SJCRH30 (cell line): ENCODE results near the gene TRANK1. TPM values are rescaled to one million over a fixed set of nuclear protein-coding genes. Genes with fewer than 3 reads are reported as not detected.

Experiments
- DNase-seq, 2 experiments: peaks; one replicate each; pipeline ENCODE4 v3.0.0-alpha.2; 2015 to 2020
- H3K27ac ChIP-seq: fragments of 250-450 bp; sonication (Bioruptor Pico); 2 replicates; pipeline ENCODE4 v1.5.1; 2020; ENCODE audit warnings: mild to moderate bottlenecking, moderate library complexity
- H3K27me3 ChIP-seq: fragments of 250-450 bp; sonication (Bioruptor Pico); 2 replicates; pipeline ENCODE4 v1.5.1; 2020; ENCODE audit warnings: mild to moderate bottlenecking, moderate library complexity
- H3K36me3 ChIP-seq: fragments of 250-450 bp; sonication (Bioruptor Pico); 2 replicates; pipeline ENCODE4 v1.5.1; 2020; ENCODE audit warnings: mild to moderate bottlenecking, moderate library complexity
- H3K4me1 ChIP-seq: fragments of 250-450 bp; sonication (Bioruptor Pico); 2 replicates; pipeline ENCODE4 v1.5.1; 2020; ENCODE audit warnings: mild to moderate bottlenecking, moderate library complexity
- H3K4me3 ChIP-seq: fragments of 250-450 bp; sonication (Bioruptor Pico); 2 replicates; pipeline ENCODE4 v1.5.1; 2020; ENCODE audit warnings: mild to moderate bottlenecking, moderate library complexity
- H3K9me3 ChIP-seq: fragments of 250-450 bp; sonication (Bioruptor Pico); replicated peaks from 2 replicates; pipeline ENCODE4 v1.5.1; 2020; ENCODE audit warnings: mild to moderate bottlenecking, moderate library complexity
- total RNA-seq: library from RNA; depleted of rRNA; stranded (reverse); fragments of >200 nt; shearing (Covaris generic); gene quantifications from 2 replicates; pipeline ENCODE4 v1.2.3, GENCODE V29; 2014; rRNA removed

TRANK1 gene
- total RNA-seq, 1 experiment from 2014 or later = 0.12 TPM

DNA sequence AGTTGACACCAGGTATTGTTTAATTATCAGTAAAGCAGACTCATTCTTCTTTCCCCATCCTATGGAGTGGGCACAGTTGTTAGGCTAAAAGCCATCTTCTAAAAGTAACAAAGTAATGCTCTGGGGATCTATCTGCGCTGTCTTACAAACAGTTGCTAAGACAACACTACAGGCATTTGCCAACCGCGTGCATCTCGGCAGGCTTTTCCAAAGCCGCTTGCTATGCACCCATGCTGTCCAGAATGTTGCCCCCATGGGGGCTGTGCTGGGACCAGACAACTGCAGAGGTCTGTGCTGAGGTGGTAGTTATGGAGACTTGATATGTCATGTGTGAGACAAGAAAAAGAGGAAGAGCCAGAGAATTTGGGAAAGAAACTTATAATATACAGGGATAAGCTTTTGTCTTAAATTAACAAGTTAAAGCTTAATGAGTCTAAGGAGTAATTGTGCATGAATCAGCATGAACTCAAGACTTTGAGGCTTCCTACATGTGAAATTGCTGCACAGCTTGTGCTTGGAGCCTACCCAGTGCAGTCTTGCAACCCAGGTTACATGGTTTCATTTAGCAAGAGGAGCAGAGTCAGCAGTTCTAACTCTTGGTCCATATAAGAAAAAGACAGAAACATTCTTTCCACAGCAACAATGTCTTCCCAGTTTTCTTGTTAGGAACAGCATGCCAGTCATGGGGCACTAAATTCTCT is 141.6 kb downstream of the TRANK1 start:
- H3K4me3 ChIP-seq = no peak overlapping the region
- no peaks in the 10 kb centered on the region for H3K27me3 ChIP-seq
- H3K27ac ChIP-seq = no peak overlapping the region
- no peaks in the 10 kb centered on the region for H3K4me1 ChIP-seq
- no peaks in the 10 kb centered on the region for H3K9me3 ChIP-seq
- no peaks in the 10 kb centered on the region for H3K36me3 ChIP-seq
- DNase-seq = no peak

DNA sequence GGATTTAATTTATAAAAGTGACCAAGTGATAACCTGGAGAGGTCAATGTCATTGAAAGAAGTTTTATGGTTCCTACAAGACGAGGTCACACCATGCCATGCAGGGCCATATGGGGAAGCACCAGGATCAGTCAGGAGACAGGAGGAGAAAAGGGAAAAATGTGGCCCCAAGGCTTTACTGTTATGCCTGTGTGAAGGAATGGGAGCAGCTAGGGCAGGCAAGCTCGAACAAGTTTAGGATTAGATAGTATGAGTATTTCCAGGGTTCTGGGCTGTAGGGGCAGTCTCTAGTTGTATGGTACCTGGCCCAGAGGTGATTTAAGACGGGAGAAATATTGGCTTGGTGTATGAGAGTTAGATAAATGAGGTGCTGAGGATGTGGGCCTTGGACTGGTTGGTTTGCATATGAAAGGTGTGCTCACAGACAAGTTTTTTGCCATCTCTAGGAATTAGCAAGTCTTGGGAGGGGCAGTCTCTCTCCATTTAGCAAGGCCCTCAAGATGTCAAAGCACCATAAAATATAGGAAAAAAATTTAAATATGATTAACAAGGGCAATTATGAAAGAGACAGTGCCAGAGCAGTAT is 144.2 kb downstream of the TRANK1 start:
- Histone ChIP-seq H3K4me1 (no peaks in the 10 kb centered on the region), H3K36me3 (no peaks in the 10 kb centered on the region), H3K27ac (no peak overlapping the region), H3K4me3 (no peak overlapping the region), H3K27me3 (no peaks in the 10 kb centered on the region), H3K9me3 (no peaks in the 10 kb centered on the region)
- DNase-seq = no peak

DNA sequence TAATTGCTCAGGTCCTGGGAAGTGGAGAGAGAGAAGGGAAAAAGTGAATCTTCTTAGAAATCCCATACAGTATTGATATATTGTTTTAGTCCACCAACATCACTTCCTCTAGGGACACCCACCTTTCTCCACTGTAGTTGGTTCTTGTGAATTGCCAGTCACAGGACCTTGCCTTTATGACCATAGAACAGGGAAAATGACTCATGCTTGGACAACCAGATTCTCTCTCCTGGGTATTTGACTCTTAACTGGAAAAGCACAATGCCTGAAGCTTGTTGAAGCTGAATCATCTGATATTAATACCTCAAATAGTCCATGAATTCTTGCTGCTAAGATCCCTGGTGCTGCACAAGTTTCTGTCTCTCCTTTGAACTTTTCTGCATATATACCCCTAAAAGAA is 148.0 kb downstream of the TRANK1 start:
- DNase-seq = no peak
- no peaks in the 10 kb centered on the region for H3K9me3 ChIP-seq
- H3K4me3 ChIP-seq = no peak overlapping the region
- no peaks in the 10 kb centered on the region for H3K4me1 ChIP-seq
- H3K27me3 ChIP-seq = no peaks in the 10 kb centered on the region
- H3K27ac ChIP-seq = no peak overlapping the region
- no peaks in the 10 kb centered on the region for H3K36me3 ChIP-seq

DNA sequence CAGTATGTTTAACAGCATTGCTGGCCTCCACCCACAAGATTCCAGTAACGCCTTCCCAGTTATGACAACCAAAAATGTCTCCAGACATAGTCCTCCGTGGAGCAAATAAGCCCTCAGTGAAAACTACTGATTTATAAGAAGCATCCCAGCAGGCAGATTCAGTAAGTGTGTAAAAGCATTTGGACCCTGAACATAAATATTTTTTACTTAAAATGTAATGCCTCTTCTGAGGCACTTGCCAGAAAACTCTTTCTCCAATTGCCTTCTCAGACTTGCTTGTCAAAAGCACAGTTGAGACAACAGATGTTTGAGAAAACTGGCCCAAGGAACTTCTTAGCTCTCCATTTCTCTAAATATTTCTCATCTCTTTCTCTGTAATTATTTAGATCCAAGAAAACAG is 148.7 kb downstream of the TRANK1 start:
- H3K27ac ChIP-seq = no peak overlapping the region
- no peaks in the 10 kb centered on the region for H3K36me3 ChIP-seq
- H3K9me3 ChIP-seq = no peaks in the 10 kb centered on the region
- H3K4me1 ChIP-seq = no peaks in the 10 kb centered on the region
- H3K27me3 ChIP-seq = no peaks in the 10 kb centered on the region
- no peak for DNase-seq
- no peak overlapping the region for H3K4me3 ChIP-seq

DNA sequence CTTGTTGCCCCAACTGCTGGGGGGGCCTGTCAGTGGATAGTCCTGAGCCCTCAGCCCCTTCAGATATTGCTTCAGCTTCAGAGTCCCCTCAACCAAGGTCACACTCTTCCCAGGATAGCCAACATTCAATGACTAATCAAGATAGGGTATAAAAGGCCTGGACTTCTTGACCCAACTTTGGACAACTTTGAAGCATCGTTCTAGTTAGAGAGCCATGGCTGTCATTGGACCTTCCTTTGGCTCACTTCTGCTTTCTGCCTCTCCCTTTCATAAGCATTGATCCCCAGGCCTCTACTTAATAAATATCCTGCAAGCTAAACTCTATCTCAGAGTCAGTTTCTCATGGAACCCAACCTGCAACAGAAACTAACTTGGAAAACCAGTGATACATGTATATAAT is 149.2 kb downstream of the TRANK1 start:
- H3K36me3 ChIP-seq = no peaks in the 10 kb centered on the region
- DNase-seq = no peak
- H3K27me3 ChIP-seq = no peaks in the 10 kb centered on the region
- H3K9me3 ChIP-seq = no peaks in the 10 kb centered on the region
- no peaks in the 10 kb centered on the region for H3K4me1 ChIP-seq
- no peak overlapping the region for H3K4me3 ChIP-seq
- H3K27ac ChIP-seq = no peak overlapping the region

DNA sequence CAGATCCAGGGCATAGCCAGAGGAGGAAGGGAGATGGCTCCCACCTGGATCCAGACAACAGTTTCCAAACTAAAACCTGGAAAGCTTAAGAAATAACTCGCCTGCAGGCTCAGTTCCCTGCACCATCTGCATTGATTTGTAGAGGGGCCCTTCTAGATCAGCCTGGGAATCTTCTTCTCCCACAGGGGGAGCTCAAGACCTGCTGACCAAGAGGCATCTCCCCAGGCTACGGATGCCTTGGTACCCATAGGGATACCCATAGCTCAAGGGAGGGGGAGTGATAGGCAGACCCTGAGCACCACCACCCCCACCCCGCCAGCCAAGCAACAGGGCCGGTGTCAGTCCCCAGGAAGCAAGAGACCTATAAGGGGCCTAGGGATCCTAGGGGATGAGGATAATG is 152.5 kb downstream of the TRANK1 start:
- DNase-seq = peak; percentile 6 to 16
- Histone ChIP-seq H3K27ac (no peak overlapping the region), H3K9me3 (no peaks in the 10 kb centered on the region), H3K36me3 (no peaks in the 10 kb centered on the region), H3K4me1 (no peaks in the 10 kb centered on the region), H3K27me3 (no peaks in the 10 kb centered on the region), H3K4me3 (no peak overlapping the region)

DNA sequence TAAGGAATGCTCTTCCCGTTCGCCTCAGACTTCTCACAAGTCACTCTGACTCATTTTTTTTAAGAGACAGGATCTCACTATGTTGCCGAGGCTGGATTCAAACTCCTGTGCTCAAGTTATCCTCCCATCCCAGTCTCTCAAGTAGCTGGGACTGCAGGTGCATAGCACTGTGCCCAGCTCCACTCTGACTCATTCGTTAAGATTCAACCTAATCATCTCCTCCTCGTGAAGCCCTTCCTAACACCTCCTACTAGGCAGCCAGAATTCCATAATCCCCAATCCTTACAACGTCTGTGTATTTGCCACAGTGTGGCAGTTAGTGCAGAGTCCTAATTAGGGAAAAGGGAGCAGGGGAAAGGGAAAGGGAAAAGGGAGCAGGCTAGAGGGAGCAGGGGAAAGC is 154.1 kb downstream of the TRANK1 start:
- Histone ChIP-seq H3K4me1 (no peaks in the 10 kb centered on the region), H3K9me3 (no peaks in the 10 kb centered on the region), H3K27me3 (no peaks in the 10 kb centered on the region), H3K36me3 (no peaks in the 10 kb centered on the region), H3K27ac (no peak overlapping the region), H3K4me3 (no peak overlapping the region)
- DNase-seq = no peak

DNA sequence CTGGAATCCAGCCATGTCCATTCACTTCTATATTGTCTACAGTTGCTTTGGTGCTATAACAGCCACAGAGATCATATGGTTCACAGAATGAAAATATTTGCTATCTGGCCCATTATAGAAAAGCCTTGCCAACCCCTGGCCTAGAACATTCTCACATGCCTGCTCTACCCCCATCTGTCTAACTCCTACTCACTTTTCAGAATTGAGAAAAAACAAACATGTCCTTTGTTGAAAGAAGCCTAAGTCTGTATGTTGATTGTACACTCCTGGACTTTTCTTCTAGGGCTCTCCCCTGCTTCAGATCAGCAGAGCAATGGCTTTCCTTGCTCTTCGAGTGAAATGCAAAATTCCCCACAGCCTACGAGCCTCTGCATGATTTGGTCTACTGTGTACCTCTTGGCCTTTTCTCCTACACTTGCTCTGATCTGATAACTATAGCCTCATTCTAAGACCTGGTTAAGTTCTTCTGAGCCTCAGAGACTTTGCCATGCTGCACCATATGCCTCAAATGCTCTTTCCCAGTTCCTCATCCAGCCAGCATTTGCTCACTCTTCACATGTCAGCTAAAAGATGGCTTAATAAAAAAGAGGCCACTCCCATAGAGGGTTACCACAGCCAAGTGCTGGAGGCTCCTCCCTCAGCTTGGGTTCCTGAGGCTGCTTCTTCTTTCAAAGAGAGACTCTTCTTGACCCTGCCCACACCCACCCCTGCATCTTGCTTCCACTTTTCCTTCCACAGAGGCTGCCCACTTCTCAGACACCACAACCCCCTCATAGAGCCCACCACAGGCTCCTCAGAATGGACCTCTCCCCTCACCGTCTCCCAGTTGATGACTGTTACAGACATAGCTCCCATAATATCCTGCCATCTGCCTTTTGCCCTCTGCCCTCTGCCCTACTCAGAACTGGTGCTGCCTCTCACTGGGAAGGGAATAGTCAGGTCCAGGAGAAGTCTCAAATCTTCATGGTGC is 157.6 kb downstream of the TRANK1 start:
- Histone ChIP-seq H3K27me3 (no peaks in the 10 kb centered on the region), H3K4me1 (no peaks in the 10 kb centered on the region), H3K9me3 (no peaks in the 10 kb centered on the region), H3K4me3 (no peak overlapping the region), H3K36me3 (no peaks in the 10 kb centered on the region), H3K27ac (no peak overlapping the region)
- no peak for DNase-seq

DNA sequence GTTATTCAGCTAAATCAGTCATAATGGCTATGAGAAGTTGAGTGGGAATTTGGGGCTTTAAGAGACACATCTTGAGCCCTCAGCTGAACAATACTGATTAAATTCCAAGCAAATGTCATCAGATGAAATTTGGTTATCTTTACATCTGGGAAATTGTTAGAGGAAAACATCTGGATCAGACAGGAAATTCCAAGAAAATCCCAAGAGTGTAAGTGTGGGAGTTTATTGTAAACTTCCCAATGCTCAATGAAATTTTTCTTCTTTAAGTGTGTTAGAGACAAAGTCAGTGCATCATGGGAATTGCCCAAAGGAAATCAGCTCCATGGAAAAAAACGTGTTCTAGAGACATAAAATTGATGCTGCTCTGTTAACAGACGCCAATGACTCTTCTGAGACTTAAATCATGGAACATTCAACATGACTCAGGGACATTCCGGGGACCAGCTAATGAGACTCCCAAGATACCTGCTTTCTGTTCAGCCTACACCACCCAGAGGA is 160.7 kb downstream of the TRANK1 start:
- H3K9me3 ChIP-seq = no peaks in the 10 kb centered on the region
- no peak overlapping the region for H3K27ac ChIP-seq
- H3K36me3 ChIP-seq = no peaks in the 10 kb centered on the region
- H3K4me1 ChIP-seq = no peaks in the 10 kb centered on the region
- no peak overlapping the region for H3K4me3 ChIP-seq
- DNase-seq = no peak
- no peaks in the 10 kb centered on the region for H3K27me3 ChIP-seq

DNA sequence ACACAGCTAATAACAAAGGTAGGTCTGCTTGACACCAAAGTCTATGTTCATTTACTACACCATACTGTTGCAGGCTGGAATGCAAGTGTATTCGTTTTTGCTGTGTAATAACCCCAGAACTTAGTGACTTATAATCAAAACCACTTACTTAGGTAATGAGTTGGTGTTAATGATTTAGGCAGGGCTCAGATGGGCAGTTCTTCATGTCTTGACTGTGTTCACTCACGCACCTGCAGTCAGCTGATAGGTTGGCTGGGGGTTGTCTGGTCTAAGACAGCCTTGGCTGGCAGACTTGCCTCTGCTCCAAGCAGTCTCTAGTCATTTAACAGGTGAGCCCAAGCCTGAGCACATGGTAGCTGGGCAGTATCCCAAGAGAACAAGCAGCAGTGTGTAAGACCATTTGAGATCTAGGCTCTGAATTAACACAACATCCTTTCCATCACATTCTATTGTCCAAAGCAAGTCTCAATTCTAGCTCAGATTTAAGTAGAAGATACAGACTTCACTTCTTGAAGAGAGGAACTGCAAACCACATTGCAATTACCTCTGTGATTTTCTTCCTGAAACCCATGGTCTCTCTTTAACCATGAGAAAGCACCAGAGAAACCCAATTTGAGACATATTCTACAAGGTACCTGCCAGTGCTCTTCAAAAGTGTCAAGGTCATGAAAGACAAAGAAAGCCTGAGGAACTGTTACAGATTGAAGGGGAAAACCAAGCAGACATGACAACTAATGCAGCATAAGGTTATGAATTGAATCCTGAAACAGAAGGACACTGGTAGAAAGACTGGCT is 167.2 kb downstream of the TRANK1 start:
- H3K4me1 ChIP-seq = peaks cover 4% of the 10 kb centered on the region; the same call in 1 of the 2 replicates
- no peak overlapping the region for H3K27ac ChIP-seq
- no peaks in the 10 kb centered on the region for H3K36me3 ChIP-seq
- H3K27me3 ChIP-seq = no peaks in the 10 kb centered on the region
- no peak overlapping the region for H3K4me3 ChIP-seq
- DNase-seq = no peak
- H3K9me3 ChIP-seq = no peaks in the 10 kb centered on the region

Other genes starting within 250 kb of the TRANK1 start
- gene DCLK3, start 180.5 kb downstream of the TRANK1 start, total RNA-seq = not detected in 2 replicates
- gene EPM2AIP1, start 48.1 kb upstream of the TRANK1 start, total RNA-seq = 13.4 and 15.2 TPM in 2 replicates
- 37.1 and 40.7 TPM in 2 replicates for gene MLH1, start 48.5 kb upstream of the TRANK1 start, total RNA-seq
- 29.1 and 34.5 TPM in 2 replicates for gene LRRFIP2, start 229.5 kb upstream of the TRANK1 start, total RNA-seq